ENCODE data around the gene C12orf75. TPM values are rescaled to one million over a fixed set of nuclear protein-coding genes. Genes with fewer than 3 reads are reported as not detected.

C12orf75 gene
- total and polyA plus RNA-seq, 2 donors (not counting 3 experiments of a cell fraction or from before 2014, with no cell fraction given) = 23.6 to 60.7 TPM

GRCh38 chr12:105316931-105317852 lies 13.3 kb upstream of the C12orf75 start:
- H3K79me2 ChIP-seq (ENCODE audit: control insufficient read depth, insufficient read depth, low read length) = no peaks in the 10 kb centered on the region
- no peaks in the 10 kb centered on the region for H4K20me1 ChIP-seq (replicated peaks; ENCODE audit: control insufficient read depth, extremely low read depth, insufficient read depth, low read length)
- H3K27ac ChIP-seq (ENCODE audit: insufficient read depth, low read depth, low read length) = no peak overlapping the region
- ChIA-PET CTCF (no interaction called here), POLR2A (no interaction called here)
- no peaks in the 10 kb centered on the region for H3K36me3 ChIP-seq (ENCODE audit: control insufficient read depth in 2 of 2, extremely low read depth in 1 of 2, insufficient read depth in 2 of 2, low read length in 2 of 2)
- intact Hi-C loops (cut with micrococcal nuclease) = no loop called here
- no peak for TF ChIP-seq POLR2A (IDR thresholded peaks at IDR 0.05; ENCODE audit: low read depth, low read length)
- no peak for TF ChIP-seq JUN (IDR thresholded peaks at IDR 0.05; ENCODE audit: borderline replicate concordance, insufficient read depth, insufficient read length, low read depth)
- no peak overlapping the region for H2AFZ ChIP-seq (ENCODE audit: low read depth, low read length)
- BruUV-seq (replicated peaks) = no TSS peak
- no peak overlapping the region for H3K9ac ChIP-seq (replicated peaks; ENCODE audit: extremely low read depth, insufficient read depth, low read length)
- dilution Hi-C loops (cut with MboI; ENCODE audit: extremely low pct_ligation_motif_present, low sequenced_read_pairs) = no loop called here
- H3K4me2 ChIP-seq (ENCODE audit: insufficient read depth, low read length) = no peak overlapping the region
- FAIRE-seq (peak; percentile 12), DNase-seq (ENCODE audit: low read depth, low spot score) (no peak)
- no peaks in the 10 kb centered on the region for H3K4me1 ChIP-seq (ENCODE audit: control insufficient read depth, extremely low read depth, insufficient read depth, low read length)
- no peaks in the 10 kb centered on the region for H3K27me3 ChIP-seq (ENCODE audit: control insufficient read depth in 2 of 2, insufficient read depth in 2 of 2, low read length in 2 of 2)
- no peaks in the 10 kb centered on the region for H3K9me3 ChIP-seq (replicated peaks; ENCODE audit: control insufficient read depth, insufficient read depth, low read length)
- no peaks in the 10 kb centered on the region for H3K9me1 ChIP-seq (replicated peaks; ENCODE audit: control insufficient read depth, extremely low read depth, insufficient read depth, low read length)
- no peak overlapping the region for H3K4me3 ChIP-seq (replicated peaks in 1 of 3; ENCODE audit: insufficient read depth in 1 of 3, low read depth in 1 of 3, low read length in 3 of 3)

DNA sequence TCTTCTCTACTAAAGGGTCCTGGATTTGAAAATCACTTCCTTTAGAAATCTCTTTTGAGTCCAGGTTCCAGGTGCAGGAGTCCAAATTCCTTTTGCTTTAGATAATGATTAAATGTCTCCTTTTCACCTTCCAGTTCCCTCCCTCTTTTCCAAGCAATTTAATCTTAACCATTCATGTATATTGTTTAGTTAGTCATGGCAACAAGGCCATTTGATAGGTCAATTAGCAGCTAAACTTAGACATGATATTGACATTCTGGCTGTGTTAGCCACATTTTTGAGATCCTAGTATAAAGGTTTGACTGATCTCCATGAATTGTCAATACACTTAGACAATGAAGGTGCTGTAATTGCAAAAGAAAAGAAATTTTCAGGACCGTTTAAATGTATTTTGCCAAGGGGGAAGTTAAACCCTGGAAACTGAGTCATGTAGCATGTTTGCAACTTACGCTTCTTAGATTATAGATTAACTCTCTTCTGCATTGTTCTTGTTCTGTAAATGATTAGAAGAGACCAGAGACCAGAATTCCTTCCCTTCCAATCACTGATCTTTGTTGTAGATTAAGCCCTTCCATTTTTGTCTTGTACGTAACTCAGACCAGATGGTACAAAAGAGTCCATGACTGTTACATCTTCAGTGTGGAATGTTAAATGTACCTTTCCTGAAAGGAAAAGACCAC lies 12.4 kb upstream of the C12orf75 start:
- ChIA-PET CTCF (no interaction called here), POLR2A (no interaction called here)
- H3K27ac ChIP-seq (ENCODE audit: insufficient read depth, low read depth, low read length) = no peak overlapping the region
- H3K4me3 ChIP-seq (replicated peaks in 1 of 3; ENCODE audit: insufficient read depth in 1 of 3, low read depth in 1 of 3, low read length in 3 of 3) = no peak overlapping the region
- no peak overlapping the region for H3K4me2 ChIP-seq (ENCODE audit: insufficient read depth, low read length)
- DNase-seq (ENCODE audit: low read depth, low spot score) = no peak
- no peak overlapping the region for H3K9ac ChIP-seq (replicated peaks; ENCODE audit: extremely low read depth, insufficient read depth, low read length)
- dilution Hi-C loops (cut with MboI; ENCODE audit: extremely low pct_ligation_motif_present, low sequenced_read_pairs) = no loop called here
- no peak for TF ChIP-seq MYC (IDR thresholded peaks at IDR 0.05; ENCODE audit: low read depth, low read length)
- no peak for TF ChIP-seq MAX (IDR thresholded peaks at IDR 0.05; ENCODE audit: insufficient read depth, insufficient read length)
- no peak for TF ChIP-seq JUN (IDR thresholded peaks at IDR 0.05; ENCODE audit: borderline replicate concordance, insufficient read depth, insufficient read length, low read depth)
- no peak for TF ChIP-seq FOS (IDR thresholded peaks at IDR 0.05; ENCODE audit: borderline replicate concordance, insufficient read depth, low read length)
- TF ChIP-seq EZH2 (IDR thresholded peaks at IDR 0.05; ENCODE audit: borderline replicate concordance, low read depth, low read length, severe bottlenecking) = no peak
- TF ChIP-seq POLR2AphosphoS5 (IDR thresholded peaks at IDR 0.05; ENCODE audit: insufficient read depth, low read depth, low read length) = no peak
- no peak for TF ChIP-seq GATA2 (IDR thresholded peaks at IDR 0.05; ENCODE audit: insufficient read depth, insufficient read length, low read depth, low read length)
- TF ChIP-seq POLR2A (IDR thresholded peaks at IDR 0.05; ENCODE audit: low read depth, low read length) = no peak
- TF ChIP-seq, protein P1, sequence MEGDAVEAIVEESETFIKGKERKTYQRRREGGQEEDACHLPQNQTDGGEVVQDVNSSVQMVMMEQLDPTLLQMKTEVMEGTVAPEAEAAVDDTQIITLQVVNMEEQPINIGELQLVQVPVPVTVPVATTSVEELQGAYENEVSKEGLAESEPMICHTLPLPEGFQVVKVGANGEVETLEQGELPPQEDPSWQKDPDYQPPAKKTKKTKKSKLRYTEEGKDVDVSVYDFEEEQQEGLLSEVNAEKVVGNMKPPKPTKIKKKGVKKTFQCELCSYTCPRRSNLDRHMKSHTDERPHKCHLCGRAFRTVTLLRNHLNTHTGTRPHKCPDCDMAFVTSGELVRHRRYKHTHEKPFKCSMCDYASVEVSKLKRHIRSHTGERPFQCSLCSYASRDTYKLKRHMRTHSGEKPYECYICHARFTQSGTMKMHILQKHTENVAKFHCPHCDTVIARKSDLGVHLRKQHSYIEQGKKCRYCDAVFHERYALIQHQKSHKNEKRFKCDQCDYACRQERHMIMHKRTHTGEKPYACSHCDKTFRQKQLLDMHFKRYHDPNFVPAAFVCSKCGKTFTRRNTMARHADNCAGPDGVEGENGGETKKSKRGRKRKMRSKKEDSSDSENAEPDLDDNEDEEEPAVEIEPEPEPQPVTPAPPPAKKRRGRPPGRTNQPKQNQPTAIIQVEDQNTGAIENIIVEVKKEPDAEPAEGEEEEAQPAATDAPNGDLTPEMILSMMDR (IDR thresholded peaks at IDR 0.05; ENCODE audit: extremely low read depth in 1 of 2, insufficient read depth in 1 of 2, low read depth in 1 of 2, low read length in 2 of 2) = no peak
- no peaks in the 10 kb centered on the region for H3K9me3 ChIP-seq (replicated peaks; ENCODE audit: control insufficient read depth, insufficient read depth, low read length)
- no peaks in the 10 kb centered on the region for H3K9me1 ChIP-seq (replicated peaks; ENCODE audit: control insufficient read depth, extremely low read depth, insufficient read depth, low read length)
- no peaks in the 10 kb centered on the region for H3K79me2 ChIP-seq (ENCODE audit: control insufficient read depth, insufficient read depth, low read length)
- no TSS peak for BruUV-seq (replicated peaks)
- no peak for FAIRE-seq
- no peak overlapping the region for H2AFZ ChIP-seq (ENCODE audit: low read depth, low read length)
- no peaks in the 10 kb centered on the region for H3K36me3 ChIP-seq (ENCODE audit: control insufficient read depth in 2 of 2, extremely low read depth in 1 of 2, insufficient read depth in 2 of 2, low read length in 2 of 2)
- no peaks in the 10 kb centered on the region for H3K27me3 ChIP-seq (ENCODE audit: control insufficient read depth in 2 of 2, insufficient read depth in 2 of 2, low read length in 2 of 2)
- no peaks in the 10 kb centered on the region for H4K20me1 ChIP-seq (replicated peaks; ENCODE audit: control insufficient read depth, extremely low read depth, insufficient read depth, low read length)
- H3K4me1 ChIP-seq (ENCODE audit: control insufficient read depth, extremely low read depth, insufficient read depth, low read length) = no peaks in the 10 kb centered on the region
- intact Hi-C loops (cut with micrococcal nuclease) = no loop called here
